ENCODE results near the gene KCNK6. TPM values are rescaled to one million over a fixed set of nuclear protein-coding genes. Genes with fewer than 3 reads are reported as not detected.

The KCNK6 gene
- total RNA-seq, 1 donor: 5.4 TPM

GRCh38 chr19:38304866-38305429 lies 14.7 kb upstream of the KCNK6 start:
- Histone ChIP-seq H2AFZ (ENCODE audit: low read length) (no peak overlapping the region), H3K4me1 (ENCODE audit: insufficient read depth, low read length) (peaks cover 9% of the 10 kb centered on the region), H3K4me2 (ENCODE audit: insufficient read depth, low read length) (no peak overlapping the region), H3K4me3 (ENCODE audit: insufficient read depth, low read length) (no peak overlapping the region), H3K36me3 (ENCODE audit: insufficient read depth, low read length) (peaks cover 12% of the 10 kb centered on the region), H3K27ac (ENCODE audit: low read depth, low read length) (no peak overlapping the region), H3K9me3 (ENCODE audit: low read depth, low read length) (no peaks in the 10 kb centered on the region), H4K20me1 (ENCODE audit: insufficient read depth, low read length) (peaks cover 2% of the 10 kb centered on the region), H3K79me2 (ENCODE audit: insufficient read depth, low read length) (no peaks in the 10 kb centered on the region), H3K27me3 (ENCODE audit: insufficient read depth, low read length) (no peaks in the 10 kb centered on the region)
- DNase-seq (ENCODE audit: insufficient read length, low spot score, missing footprints): no peak
- no peak for TF ChIP-seq CTCF (IDR thresholded peaks at IDR 0.05; ENCODE audit: extremely low read depth, low read depth, low read length)

GRCh38 chr19:38306236-38306635 lies 13.4 kb upstream of the KCNK6 start:
- DNase-seq (ENCODE audit: insufficient read length, low spot score, missing footprints): no peak
- H3K4me3 ChIP-seq (ENCODE audit: insufficient read depth, low read length): no peak overlapping the region
- H3K27ac ChIP-seq (ENCODE audit: low read depth, low read length): no peak overlapping the region
- H3K27me3 ChIP-seq (ENCODE audit: insufficient read depth, low read length): no peaks in the 10 kb centered on the region
- H3K9me3 ChIP-seq (ENCODE audit: low read depth, low read length): no peaks in the 10 kb centered on the region
- H3K4me1 ChIP-seq (ENCODE audit: insufficient read depth, low read length): no peaks in the 10 kb centered on the region
- peaks cover 12% of the 10 kb centered on the region for H3K36me3 ChIP-seq (ENCODE audit: insufficient read depth, low read length)
- H3K4me2 ChIP-seq (ENCODE audit: insufficient read depth, low read length): no peak overlapping the region
- TF ChIP-seq CTCF (IDR thresholded peaks at IDR 0.05; ENCODE audit: extremely low read depth, low read depth, low read length): no peak
- no peak overlapping the region for H2AFZ ChIP-seq (ENCODE audit: low read length)
- peaks cover 2% of the 10 kb centered on the region for H4K20me1 ChIP-seq (ENCODE audit: insufficient read depth, low read length)
- peaks cover 11% of the 10 kb centered on the region for H3K79me2 ChIP-seq (ENCODE audit: insufficient read depth, low read length)

GRCh38 chr19:38307076-38307475 lies 12.6 kb upstream of the KCNK6 start:
- no peak for TF ChIP-seq CTCF (IDR thresholded peaks at IDR 0.05; ENCODE audit: extremely low read depth, low read depth, low read length)

GRCh38 chr19:38307597-38307996 lies 12.0 kb upstream of the KCNK6 start:
- peaks cover 22% of the 10 kb centered on the region for H3K79me2 ChIP-seq (ENCODE audit: insufficient read depth, low read length)
- no peaks in the 10 kb centered on the region for H3K9me3 ChIP-seq (ENCODE audit: low read depth, low read length)
- H3K27ac ChIP-seq (ENCODE audit: low read depth, low read length): no peak overlapping the region
- no peaks in the 10 kb centered on the region for H3K4me1 ChIP-seq (ENCODE audit: insufficient read depth, low read length)
- H2AFZ ChIP-seq (ENCODE audit: low read length): no peak overlapping the region
- H3K4me3 ChIP-seq (ENCODE audit: insufficient read depth, low read length): no peak overlapping the region
- H4K20me1 ChIP-seq (ENCODE audit: insufficient read depth, low read length): peaks cover 6% of the 10 kb centered on the region
- no peak overlapping the region for H3K4me2 ChIP-seq (ENCODE audit: insufficient read depth, low read length)
- peaks cover 12% of the 10 kb centered on the region for H3K36me3 ChIP-seq (ENCODE audit: insufficient read depth, low read length)
- DNase-seq (ENCODE audit: insufficient read length, low spot score, missing footprints): no peak
- H3K27me3 ChIP-seq (ENCODE audit: insufficient read depth, low read length): no peaks in the 10 kb centered on the region
- no peak for TF ChIP-seq CTCF (IDR thresholded peaks at IDR 0.05; ENCODE audit: extremely low read depth, low read depth, low read length)

More at GRCh38 chr19:38307076-38307475, 12.6 kb upstream of the KCNK6 start:
- no peaks in the 10 kb centered on the region for H3K9me3 ChIP-seq (ENCODE audit: low read depth, low read length)
- H4K20me1 ChIP-seq (ENCODE audit: insufficient read depth, low read length): peaks cover 4% of the 10 kb centered on the region
- no peak overlapping the region for H3K4me2 ChIP-seq (ENCODE audit: insufficient read depth, low read length)
- no peak overlapping the region for H3K27ac ChIP-seq (ENCODE audit: low read depth, low read length)
- H3K27me3 ChIP-seq (ENCODE audit: insufficient read depth, low read length): no peaks in the 10 kb centered on the region
- H2AFZ ChIP-seq (ENCODE audit: low read length): no peak overlapping the region
- H3K4me3 ChIP-seq (ENCODE audit: insufficient read depth, low read length): no peak overlapping the region
- H3K36me3 ChIP-seq (ENCODE audit: insufficient read depth, low read length): peaks cover 12% of the 10 kb centered on the region
- no peak for DNase-seq (ENCODE audit: insufficient read length, low spot score, missing footprints)
- H3K79me2 ChIP-seq (ENCODE audit: insufficient read depth, low read length): peaks cover 17% of the 10 kb centered on the region
- no peaks in the 10 kb centered on the region for H3K4me1 ChIP-seq (ENCODE audit: insufficient read depth, low read length)

Data from osteoblast (primary cell).